Sigmoid colon (tissue), 7 donors: ENCODE data around the gene HACD4. TPM values are rescaled to one million over a fixed set of nuclear protein-coding genes. Genes with fewer than 3 reads are reported as not detected.
A peak's percentile ranks its signal among the peaks of the same experiment; 100 is the strongest.

Source experiments
- DNase-seq: peaks from one replicate; pipeline ENCODE4 v3.0.0-alpha.2; 2019
- H3K27ac ChIP-seq, 4 donors: fragments of 200-600 bp; sonication (generic); one replicate each; pipeline ENCODE4 v1.5.1; 2016 to 2019; ENCODE audit warnings: mild to moderate bottlenecking in 1 of 4
- H3K27me3 ChIP-seq, 3 donors: fragments of 200-600 bp; sonication (generic); one replicate each; pipeline ENCODE4 v1.5.1; 2019; ENCODE audit warnings: mild to moderate bottlenecking in 1 of 3
- H3K36me3 ChIP-seq, 4 donors: fragments of 200-600 bp; sonication (generic); one replicate each; pipeline ENCODE4 v1.5.1; 2016 to 2019
- H3K4me1 ChIP-seq, 4 donors: fragments of 200-600 bp; sonication (generic); one replicate each; pipeline ENCODE4 v1.5.1; 2017 to 2019
- H3K4me3 ChIP-seq, 4 donors: fragments of 200-600 bp; sonication (generic); one replicate each; pipeline ENCODE4 v1.5.1; 2017 to 2019; ENCODE audit warnings: mild to moderate bottlenecking in 2 of 4, moderate library complexity in 1 of 4
- H3K9me3 ChIP-seq, 4 donors: fragments of 200-600 bp in 3 of 4; sonication (generic) in 3 of 4; one replicate each; pipeline versions ENCODE4 v1.5.1 to v1.6.1; 2013 to 2019
- CTCF ChIP-seq, 4 experiments: fragments of 450-650 bp in 3 of 4; fragments of 200-600 bp in 1 of 4; IDR thresholded peaks; one replicate each; pipeline ENCODE4 v1.5.1; 2016 to 2019; ENCODE audit warnings: antibody characterized with exemption in 4 of 4, mild to moderate bottlenecking in 3 of 4, moderate library complexity in 2 of 4
- EP300 ChIP-seq, 4 donors: sonication (generic); formaldehyde crosslinking; IDR thresholded peaks; one replicate each; pipeline ENCODE4 v1.6.1; 2017; ENCODE audit warnings: antibody characterized with exemption in 4 of 4
- POLR2A ChIP-seq, 2 donors: fragments of 450-650 bp; IDR thresholded peaks; one replicate each; pipeline ENCODE4 v1.6.1; 2016; ENCODE audit warnings: antibody characterized with exemption in 2 of 2, mild to moderate bottlenecking in 2 of 2, moderate library complexity in 2 of 2
- POLR2AphosphoS5 ChIP-seq, 4 donors: sonication (generic); formaldehyde crosslinking; IDR thresholded peaks; one replicate each; pipeline ENCODE4 v1.6.1; 2017; ENCODE audit warnings: antibody characterized with exemption in 4 of 4
- WGBS, 2 donors: extraction: QIAGEN DNeasy Blood & Tissue Kit; methylation state at CpG; one replicate each; pipeline ENCODE4 v1.1.7; 2013; 5-methylcytosine and 5-hydroxymethylcytosine counted together
- intact Hi-C: fragments of 100-400 bp; cut with DNase I; formaldehyde crosslinking; loops from one replicate; pipeline ENCODE4 v1.15.1; 2023
- polyA plus RNA-seq, 3 donors: library from polyadenylated mRNA; stranded (reverse); fragments of 200-250 nt; gene quantifications; one replicate each; pipeline ENCODE4 v1.2.3, GENCODE V29; 2013
- total RNA-seq, 4 donors: library from RNA; depleted of rRNA; stranded (reverse); fragments of >200 nt; gene quantifications; one replicate each; pipeline ENCODE4 v1.1.0, GENCODE V29; 2016
- donor health status: healthy with polysubstance abuse.
- donor health status: Bipolar disorder and iron deficiency.
- donor health status: healthy.

Gene HACD4
- total and polyA plus RNA-seq, 7 donors: 1.4 to 14.7 (median 8.8) TPM

DNA sequence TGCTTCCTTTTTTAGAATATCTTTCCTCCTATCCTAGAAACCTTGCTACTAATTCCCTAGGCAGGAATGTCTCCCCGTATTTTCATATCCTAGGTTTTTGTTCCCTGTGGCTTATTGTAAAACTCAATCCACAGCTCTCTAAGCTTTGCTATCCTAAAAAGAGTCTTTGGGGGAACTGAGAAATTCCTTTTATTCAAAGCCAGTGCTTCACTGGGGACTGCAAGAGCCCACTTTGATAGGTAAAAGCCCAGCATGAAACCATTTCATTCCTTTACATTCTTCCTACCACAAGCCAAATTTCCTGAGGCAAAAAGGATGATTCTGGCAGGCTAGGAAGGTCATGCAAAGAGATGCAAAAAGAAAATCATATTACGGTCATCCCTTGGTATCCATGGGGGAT is 5.8 kb upstream of the HACD4 start:
- intact Hi-C loops: no loop called here
- 96 to 99% methylated on average over 2 of the region's 2 CpGs for WGBS, 2 donors
- no peak for DNase-seq

GRCh38 chr9:21031808-21032183 is 356 bp upstream of the HACD4 start:
- peak overlapping the region; percentile 85 to 93 (median 91) for H3K27ac ChIP-seq
- TF ChIP-seq CTCF (IDR thresholded peaks at IDR 0.05): no peak
- no peak for TF ChIP-seq POLR2A (IDR thresholded peaks at IDR 0.05)
- TF ChIP-seq EP300 (IDR thresholded peaks at IDR 0.05): no peak
- TF ChIP-seq POLR2AphosphoS5 (IDR thresholded peaks at IDR 0.05): no peak
- intact Hi-C loops: no loop called here
- H3K27me3 ChIP-seq: no peaks in the 10 kb centered on the region
- H3K9me3 ChIP-seq: no peaks in the 10 kb centered on the region
- peak overlapping the region; percentile 46 to 66 (median 61) for H3K4me3 ChIP-seq
- peaks cover 0 to 28% (median 21%) of the 10 kb centered on the region in 4 donors for H3K4me1 ChIP-seq
- 70 to 78% methylated on average over 22 of the region's 22 CpGs for WGBS, 2 donors
- no peak for DNase-seq
- H3K36me3 ChIP-seq: no peaks in the 10 kb centered on the region

More for the DNA sequence above, 5.8 kb upstream of the HACD4 start:
- TF ChIP-seq POLR2AphosphoS5 (IDR thresholded peaks at IDR 0.05) (no peak), POLR2A (IDR thresholded peaks at IDR 0.05) (no peak)
- H3K4me1 ChIP-seq: no peaks in the 10 kb centered on the region
- no peak overlapping the region for H3K27ac ChIP-seq
- no peaks in the 10 kb centered on the region for H3K36me3 ChIP-seq
- no peaks in the 10 kb centered on the region for H3K9me3 ChIP-seq
- H3K27me3 ChIP-seq: no peaks in the 10 kb centered on the region
- H3K4me3 ChIP-seq: no peak overlapping the region

DNA sequence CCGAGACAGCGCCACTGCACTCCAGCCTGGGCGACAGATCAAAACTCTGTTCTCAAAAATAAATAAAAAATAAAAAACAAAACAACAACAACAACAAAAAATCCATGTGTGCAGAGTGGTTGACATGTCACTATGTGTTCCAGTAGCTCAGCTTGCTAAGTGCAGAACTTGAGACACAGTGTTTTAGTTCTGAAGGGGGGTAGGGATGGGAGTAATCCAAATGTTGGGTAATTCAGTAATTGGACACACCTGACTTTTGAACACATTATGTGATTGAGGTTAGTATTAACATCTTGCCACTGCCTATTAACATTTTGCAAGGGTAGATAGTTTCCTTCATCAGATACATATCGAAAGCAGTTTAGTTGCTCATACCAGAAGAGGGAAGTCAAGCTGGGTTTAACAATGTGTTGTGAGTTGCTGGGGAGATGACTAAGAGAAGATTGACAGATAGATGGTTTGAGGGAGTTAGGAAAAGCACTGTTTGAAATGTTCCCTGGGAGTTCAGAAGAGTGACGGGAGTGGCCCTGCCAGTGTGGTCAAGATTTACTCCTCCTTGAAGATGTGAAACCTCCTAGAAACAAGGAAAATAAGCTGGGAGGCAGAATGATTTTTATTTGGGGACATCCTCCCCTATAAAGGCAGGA is 928 bp downstream of the HACD4 start:
- intact Hi-C loops: no loop called here
- Histone ChIP-seq H3K36me3 (no peaks in the 10 kb centered on the region), H3K27ac (peak overlapping the region; percentile 85 to 93 (median 91)), H3K4me1 (peaks cover 0 to 36% (median 25%) of the 10 kb centered on the region in 4 donors), H3K9me3 (no peaks in the 10 kb centered on the region), H3K27me3 (no peaks in the 10 kb centered on the region), H3K4me3 (peak overlapping the region; percentile 46 to 66 (median 61))
- DNase-seq: no peak
- WGBS, 2 donors: 72 to 83% methylated on average over 5 of the region's 5 CpGs
- TF ChIP-seq EP300 (IDR thresholded peaks at IDR 0.05) (no peak), CTCF (IDR thresholded peaks at IDR 0.05) (no peak), POLR2AphosphoS5 (IDR thresholded peaks at IDR 0.05) (peak in 1 of 4 donors; percentile 12), POLR2A (IDR thresholded peaks at IDR 0.05) (no peak)

DNA sequence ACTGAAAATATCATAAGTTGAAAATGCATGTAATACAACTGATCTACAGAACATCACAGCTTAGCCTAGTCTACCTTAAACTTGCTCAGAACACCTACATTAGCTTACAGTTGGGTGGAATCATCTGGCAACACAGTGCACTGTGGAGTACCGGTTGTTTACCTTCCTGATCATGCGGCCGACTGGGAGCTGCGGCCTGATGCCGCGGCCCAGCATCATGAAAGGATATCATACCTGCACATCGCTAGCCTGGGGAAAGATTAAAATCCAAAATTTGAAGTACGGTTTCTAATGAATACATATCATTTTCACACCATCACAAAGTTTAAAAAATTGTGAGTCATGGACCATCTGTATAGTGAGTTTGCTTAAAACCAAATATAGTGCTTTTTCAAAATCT is 1.8 kb downstream of the HACD4 start:
- intact Hi-C loops: loop anchor here (10.0 kb wide), 1 partner anchor 405 kb away; the partner anchor contains the start of gene MLLT3
- Histone ChIP-seq H3K27me3 (no peaks in the 10 kb centered on the region), H3K9me3 (no peaks in the 10 kb centered on the region), H3K4me1 (peaks cover 0 to 36% (median 25%) of the 10 kb centered on the region in 4 donors), H3K36me3 (no peaks in the 10 kb centered on the region), H3K27ac (peak overlapping the region; percentile 85 to 93 (median 91)), H3K4me3 (no peak overlapping the region)
- whole genome bisulfite sequencing, 2 donors: 43 to 76% methylated on average over 8 of the region's 8 CpGs
- no peak for TF ChIP-seq POLR2A (IDR thresholded peaks at IDR 0.05)
- TF ChIP-seq EP300 (IDR thresholded peaks at IDR 0.05): no peak
- TF ChIP-seq CTCF (IDR thresholded peaks at IDR 0.05): no peak
- TF ChIP-seq POLR2AphosphoS5 (IDR thresholded peaks at IDR 0.05): no peak
- DNase-seq: no peak

DNA sequence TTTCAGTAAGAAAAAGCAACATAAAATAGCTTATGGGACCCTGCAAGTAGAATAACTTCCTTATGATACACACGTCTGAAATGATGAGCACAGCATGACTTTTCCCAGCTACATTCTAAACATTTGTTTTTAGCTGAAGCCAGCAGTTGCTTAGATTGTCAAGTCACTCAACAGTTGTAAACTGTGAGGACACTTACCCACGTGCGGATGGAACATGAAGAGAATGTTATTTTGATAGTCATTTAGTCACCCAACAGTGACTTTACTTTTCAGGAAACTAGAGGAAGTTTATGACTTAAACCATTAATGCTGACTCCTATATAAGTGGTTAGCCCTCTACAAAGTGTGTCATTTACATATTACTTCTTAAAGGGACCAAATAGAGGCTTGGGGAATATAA is 3.0 kb downstream of the HACD4 start:
- TF ChIP-seq POLR2AphosphoS5 (IDR thresholded peaks at IDR 0.05): no peak
- no peak for TF ChIP-seq POLR2A (IDR thresholded peaks at IDR 0.05)
- TF ChIP-seq EP300 (IDR thresholded peaks at IDR 0.05): no peak
- no peak for TF ChIP-seq CTCF (IDR thresholded peaks at IDR 0.05)
- intact Hi-C loops: loop anchor here (10.0 kb wide), 1 partner anchor 404 kb away; the partner anchor contains the start of gene MLLT3
- Histone ChIP-seq H3K4me1 (peaks cover 0 to 36% (median 25%) of the 10 kb centered on the region in 4 donors), H3K27ac (peak overlapping the region; percentile 44 to 91 (median 88)), H3K27me3 (no peaks in the 10 kb centered on the region), H3K9me3 (no peaks in the 10 kb centered on the region), H3K36me3 (no peaks in the 10 kb centered on the region), H3K4me3 (no peak overlapping the region)
- 28 to 38% methylated on average over 3 of the region's 3 CpGs for WGBS, 2 donors
- DNase-seq: no peak
